CD14-positive monocyte (primary cell): Measurements from ENCODE around the gene ANKLE1. TPM values are rescaled to one million over a fixed set of nuclear protein-coding genes. Genes with fewer than 3 reads are reported as not detected.

ENCODE experiments used
- DNase-seq, 3 donors: peaks; one replicate each; pipeline ENCODE4 v3.0.0-alpha.2; 2011 to 2022
- H2AFZ ChIP-seq: 2 replicates; pipeline ENCODE4 v1.6.0; 2012; ENCODE audit warnings: mild to moderate bottlenecking, low read depth, low read length, inconsistent platforms; ENCODE audit not compliant: insufficient read depth, poor library complexity, severe bottlenecking
- H3K27ac ChIP-seq, 2 donors: 1 replicate in 1 of 2; 2 replicates in 1 of 2; pipeline ENCODE4 v1.5.1; 2012 to 2013; ENCODE audit warnings: low read length in 2 of 2, control low read depth in 1 of 2, inconsistent platforms in 1 of 2, low read depth in 1 of 2, mild to moderate bottlenecking in 1 of 2
- H3K27me3 ChIP-seq, 2 donors: one replicate each; pipeline versions ENCODE4 v1.6.0 to v1.6.1; 2011 to 2013; ENCODE audit warnings: low read length in 2 of 2; ENCODE audit not compliant: control insufficient read depth in 2 of 2, insufficient read depth in 2 of 2
- H3K36me3 ChIP-seq, 2 donors: replicated peaks in 1 of 2; 1 replicate in 1 of 2; 2 replicates in 1 of 2; pipeline versions ENCODE4 v1.5.1 to v1.6.1; 2012 to 2013; ENCODE audit warnings: low read length in 2 of 2, control low read depth in 1 of 2, inconsistent platforms in 1 of 2, mild to moderate bottlenecking in 1 of 2; ENCODE audit not compliant: insufficient read depth in 2 of 2, control insufficient read depth in 1 of 2
- H3K4me1 ChIP-seq, 2 donors: 1 replicate in 1 of 2; 2 replicates in 1 of 2; pipeline versions ENCODE4 v1.5.1 to v1.6.1; 2012 to 2013; ENCODE audit warnings: low read length in 2 of 2, control low read depth in 1 of 2, inconsistent platforms in 1 of 2, mild to moderate bottlenecking in 1 of 2, moderate library complexity in 1 of 2; ENCODE audit not compliant: insufficient read depth in 2 of 2, control insufficient read depth in 1 of 2
- H3K4me2 ChIP-seq: replicated peaks from 2 replicates; pipeline ENCODE3; 2012; ENCODE audit warnings: low read length, moderate library complexity, mild to moderate bottlenecking; ENCODE audit not compliant: poor library complexity, severe bottlenecking; ENCODE audit errors: extremely low read depth
- H3K4me3 ChIP-seq, 3 experiments: fragments of 200-600 bp in 1 of 3; sonication (generic) in 1 of 3; replicated peaks in 1 of 3; 1 replicate in 2 of 3; 2 replicates in 1 of 3; pipeline ENCODE4 v1.5.1; 2011 to 2013; ENCODE audit warnings: low read length in 3 of 3, mild to moderate bottlenecking in 3 of 3, control low read depth in 2 of 3, low read depth in 2 of 3, inconsistent platforms in 1 of 3, moderate library complexity in 1 of 3
- H3K79me2 ChIP-seq: 2 replicates; pipeline ENCODE4 v1.6.0; 2012; ENCODE audit warnings: mild to moderate bottlenecking, control low read depth, inconsistent platforms, low read length, moderate library complexity; ENCODE audit not compliant: insufficient read depth
- H3K9ac ChIP-seq: 2 replicates; pipeline ENCODE4 v1.6.0; 2017; ENCODE audit warnings: low read length, mild to moderate bottlenecking; ENCODE audit not compliant: insufficient read depth, poor library complexity, severe bottlenecking
- H3K9me3 ChIP-seq, 2 donors: replicated peaks in 1 of 2; 1 replicate in 1 of 2; 2 replicates in 1 of 2; pipeline versions ENCODE4 v1.5.1 to v1.6.1; 2012 to 2013; ENCODE audit warnings: low read length in 2 of 2, control low read depth in 1 of 2; ENCODE audit not compliant: control insufficient read depth in 1 of 2, insufficient read depth in 1 of 2
- H4K20me1 ChIP-seq: 2 replicates; pipeline ENCODE4 v1.6.0; 2012; ENCODE audit warnings: mild to moderate bottlenecking, low read length, control low read depth, moderate library complexity; ENCODE audit not compliant: insufficient read depth
- H3K27ac Mint-ChIP-seq, 7 donors: one replicate each; pipeline ENCODE4 v1.8.0; 2020; ENCODE audit warnings: mild to moderate bottlenecking in 7 of 7, mixed read lengths in 7 of 7, moderate library complexity in 6 of 7, inconsistent platforms in 2 of 7
- H3K27me3 Mint-ChIP-seq, 3 donors: one replicate each; pipeline ENCODE4 v1.8.0; 2021 to 2022; ENCODE audit warnings: low read depth in 3 of 3, mild to moderate bottlenecking in 3 of 3, mixed read lengths in 3 of 3, moderate library complexity in 3 of 3, inconsistent platforms in 1 of 3
- H3K36me3 Mint-ChIP-seq, 2 donors: one replicate each; pipeline ENCODE4 v1.8.0; 2020; ENCODE audit warnings: mixed read lengths in 2 of 2, inconsistent platforms in 1 of 2, mild to moderate bottlenecking in 1 of 2
- H3K4me1 Mint-ChIP-seq: one replicate; pipeline ENCODE4 v1.8.0; 2020; ENCODE audit warnings: mild to moderate bottlenecking, mixed read lengths
- H3K4me3 Mint-ChIP-seq, 2 donors: one replicate each; pipeline ENCODE4 v1.8.0; 2020; ENCODE audit warnings: mild to moderate bottlenecking in 2 of 2, mixed read lengths in 2 of 2, moderate library complexity in 1 of 2
- H3K9me3 Mint-ChIP-seq, 7 donors: one replicate each; pipeline ENCODE4 v1.8.0; 2020 to 2022; ENCODE audit warnings: mixed read lengths in 7 of 7, mild to moderate bottlenecking in 6 of 7, moderate library complexity in 6 of 7, inconsistent platforms in 2 of 7
- CTCF ChIP-seq: fragments of 200-600 bp; IDR thresholded peaks from one replicate; pipeline ENCODE4 v1.8.0; 2022; ENCODE audit warnings: antibody characterized with exemption, mild to moderate bottlenecking
- WGBS: methylation state at CpG from one replicate; pipeline ENCODE4 v1.1.5; 2013; ENCODE audit warnings: missing lambda C conversion rate; ENCODE audit not compliant: insufficient coverage; 5-methylcytosine and 5-hydroxymethylcytosine counted together
- intact Hi-C, 2 donors: fragments of 100-400 bp; cut with micrococcal nuclease; formaldehyde crosslinking; loops; one replicate each; pipeline versions ENCODE4 v1.15.0 to v1.15.1; 2023
- polyA plus RNA-seq, 3 donors: library from polyadenylated mRNA; depleted of rRNA in 1 of 3; unstranded in 2 of 3; stranded (reverse) in 1 of 3; fragments of 300-500 nt in 2 of 3; fragments of >200 nt in 1 of 3; fragmentation: Illumina TruSeq in 2 of 3; gene quantifications; 1 replicate in 2 of 3; 2 replicates in 1 of 3; pipeline ENCODE4 v1.2.3, GENCODE V29; 2012 to 2021

The ANKLE1 gene
- polyA plus RNA-seq, 3 donors: 1.3 to 8.5 (median 2.2) TPM

GRCh38 chr19:17243211-17243829 lies 38.4 kb upstream of the ANKLE1 start:
- no peak for DNase-seq
- 90% methylated on average over 7 of the region's 8 CpGs for WGBS
- H3K27ac ChIP-seq: no peak overlapping the region
- peaks cover 0 to 4% of the 10 kb centered on the region in 2 donors for H3K36me3 ChIP-seq
- peaks cover 31% of the 10 kb centered on the region for H4K20me1 ChIP-seq
- no peak overlapping the region for H3K4me3 ChIP-seq
- TF ChIP-seq CTCF: no peak
- intact Hi-C loops: no loop called here
- peaks cover 9 to 19% (median 15%) of the 10 kb centered on the region in 3 donors for H3K27me3 Mint-ChIP-seq
- peaks cover 26% of the 10 kb centered on the region for H3K4me1 Mint-ChIP-seq
- H3K4me3 Mint-ChIP-seq: peak overlapping the region in 1 of 2 donors; percentile 76
- H3K27me3 ChIP-seq: peaks cover 0 to 7% of the 10 kb centered on the region in 2 donors
- H3K79me2 ChIP-seq: peaks cover 6% of the 10 kb centered on the region
- no peak overlapping the region for H2AFZ ChIP-seq
- no peaks in the 10 kb centered on the region for H3K9me3 ChIP-seq
- H3K9me3 Mint-ChIP-seq: peaks cover 0 to 6% (median 3%) of the 10 kb centered on the region in 7 donors
- peaks cover 20 to 32% of the 10 kb centered on the region in 2 donors for H3K4me1 ChIP-seq
- peak overlapping the region in 1 of 7 donors; percentile 25 for H3K27ac Mint-ChIP-seq
- H3K36me3 Mint-ChIP-seq: peaks cover 0 to 3% of the 10 kb centered on the region in 2 donors
- no peak overlapping the region for H3K9ac ChIP-seq
- H3K4me2 ChIP-seq: no peak overlapping the region

GRCh38 chr19:17243830-17244617 lies 37.7 kb upstream of the ANKLE1 start:
- no peaks in the 10 kb centered on the region for H3K9me3 ChIP-seq
- H3K9ac ChIP-seq: peak overlapping the region; percentile 46
- peaks cover 0 to 7% of the 10 kb centered on the region in 2 donors for H3K27me3 ChIP-seq
- no peak for DNase-seq
- H3K27ac ChIP-seq: no peak overlapping the region
- intact Hi-C loops: no loop called here
- H3K27ac Mint-ChIP-seq: peak overlapping the region in 2 of 7 donors; percentile 6 to 78
- H3K4me2 ChIP-seq: peak overlapping the region; percentile 85
- peaks cover 0 to 2% of the 10 kb centered on the region in 2 donors for H3K36me3 Mint-ChIP-seq
- H3K27me3 Mint-ChIP-seq: peaks cover 11 to 20% (median 18%) of the 10 kb centered on the region in 3 donors
- H3K4me3 Mint-ChIP-seq: peak overlapping the region; percentile 76 to 82
- peak overlapping the region; percentile 68 for H2AFZ ChIP-seq
- peaks cover 6% of the 10 kb centered on the region for H3K79me2 ChIP-seq
- WGBS: 69% methylated on average over 39 of the region's 52 CpGs
- no peaks in the 10 kb centered on the region for H3K36me3 ChIP-seq
- TF ChIP-seq CTCF: no peak
- H3K4me3 ChIP-seq: peak overlapping the region in 2 of 3 experiments; percentile 35 to 76
- H4K20me1 ChIP-seq: peaks cover 31% of the 10 kb centered on the region
- H3K4me1 Mint-ChIP-seq: peaks cover 26% of the 10 kb centered on the region
- H3K9me3 Mint-ChIP-seq: peaks cover 0 to 6% (median 3%) of the 10 kb centered on the region in 7 donors
- H3K4me1 ChIP-seq: peaks cover 20 to 32% of the 10 kb centered on the region in 2 donors
